ENCODE measurements around the gene ACTR3. TPM values are rescaled to one million over a fixed set of nuclear protein-coding genes. Genes with fewer than 3 reads are reported as not detected.

The ACTR3 gene
- total RNA-seq, 4 donors from 2014 or later = 163 to 198 (median 188) TPM

GRCh38 chr2:113976277-113976928, 86.5 kb downstream of the ACTR3 start:
- H3K4me3 ChIP-seq = no peak overlapping the region
- 79% methylated on average over 7 of the region's 7 CpGs for WGBS
- no peak for DNase-seq (ENCODE audit: extremely low spot score)
- no peaks in the 10 kb centered on the region for H3K27me3 ChIP-seq
- no peak for TF ChIP-seq POLR2AphosphoS5 (IDR thresholded peaks at IDR 0.05)
- no peak for TF ChIP-seq POLR2A (IDR thresholded peaks at IDR 0.05; ENCODE audit: low read depth)
- TF ChIP-seq EP300 (IDR thresholded peaks at IDR 0.05) = no peak
- TF ChIP-seq CTCF (IDR thresholded peaks at IDR 0.05) = no peak
- H3K9me3 ChIP-seq = peaks cover 0 to 4% (median 2%) of the 10 kb centered on the region in 4 donors
- H3K27ac ChIP-seq (replicated peaks in 1 of 4) = no peak overlapping the region
- H3K36me3 ChIP-seq = peaks cover 0 to 13% (median 8%) of the 10 kb centered on the region in 4 donors
- intact Hi-C loops (cut with DNase I) = no loop called here
- H3K4me1 ChIP-seq = peaks cover 0 to 9% (median 3%) of the 10 kb centered on the region in 4 donors

- Histone ChIP-seq H3K4me1 (peaks cover 0 to 9% (median 3%) of the 10 kb centered on the region in 4 donors), H3K36me3 (peaks cover 0 to 11% (median 7%) of the 10 kb centered on the region in 4 donors), H3K27me3 (no peaks in the 10 kb centered on the region), H3K27ac (replicated peaks in 1 of 4) (no peak overlapping the region), H3K9me3 (peaks cover 0 to 4% (median 2%) of the 10 kb centered on the region in 4 donors), H3K4me3 (no peak overlapping the region)
- TF ChIP-seq EP300 (IDR thresholded peaks at IDR 0.05) = no peak
- no peak for TF ChIP-seq POLR2A (IDR thresholded peaks at IDR 0.05; ENCODE audit: low read depth)
- TF ChIP-seq POLR2AphosphoS5 (IDR thresholded peaks at IDR 0.05) = no peak
- TF ChIP-seq CTCF (IDR thresholded peaks at IDR 0.05) = no peak
- intact Hi-C loops (cut with DNase I) = no loop called here
- DNase-seq (ENCODE audit: extremely low spot score) = peak; percentile 72
- WGBS = 87% methylated on average over 8 of the region's 8 CpGs
Observed at GRCh38 chr2:113977060-113977659, 87.3 kb downstream of the ACTR3 start.

- intact Hi-C loops (cut with DNase I) = no loop called here
- Histone ChIP-seq H3K4me3 (no peak overlapping the region), H3K4me1 (peaks cover 0 to 9% (median 3%) of the 10 kb centered on the region in 4 donors), H3K9me3 (peaks cover 0 to 4% (median 2%) of the 10 kb centered on the region in 4 donors), H3K27ac (replicated peaks in 1 of 4) (no peak overlapping the region), H3K27me3 (no peaks in the 10 kb centered on the region), H3K36me3 (peaks cover 0 to 9% (median 7%) of the 10 kb centered on the region in 4 donors)
- DNase-seq (ENCODE audit: extremely low spot score) = peak; percentile 55
- WGBS = 65% methylated on average over 16 of the region's 16 CpGs
- TF ChIP-seq POLR2A (IDR thresholded peaks at IDR 0.05; ENCODE audit: low read depth) (no peak), EP300 (IDR thresholded peaks at IDR 0.05) (no peak), CTCF (IDR thresholded peaks at IDR 0.05) (peak in 2 of 3 experiments; percentile 10 to 25), POLR2AphosphoS5 (IDR thresholded peaks at IDR 0.05) (no peak)
Observed at GRCh38 chr2:113977660-113978523, 88.0 kb downstream of the ACTR3 start.

GRCh38 chr2:113978524-113979190, 88.8 kb downstream of the ACTR3 start:
- intact Hi-C loops (cut with DNase I) = no loop called here
- Histone ChIP-seq H3K4me3 (no peak overlapping the region), H3K27ac (replicated peaks in 1 of 4) (no peak overlapping the region), H3K4me1 (peaks cover 0 to 9% (median 3%) of the 10 kb centered on the region in 4 donors), H3K9me3 (peaks cover 0 to 4% (median 2%) of the 10 kb centered on the region in 4 donors), H3K27me3 (no peaks in the 10 kb centered on the region), H3K36me3 (peaks cover 0 to 9% (median 6%) of the 10 kb centered on the region in 4 donors)
- TF ChIP-seq POLR2A (IDR thresholded peaks at IDR 0.05; ENCODE audit: low read depth) (no peak), POLR2AphosphoS5 (IDR thresholded peaks at IDR 0.05) (no peak), EP300 (IDR thresholded peaks at IDR 0.05) (no peak), CTCF (IDR thresholded peaks at IDR 0.05) (no peak)
- DNase-seq (ENCODE audit: extremely low spot score) = no peak
- 94% methylated on average over 20 of the region's 20 CpGs for WGBS
